Measurements from ENCODE around the gene DNAH11. TPM values are rescaled to one million over a fixed set of nuclear protein-coding genes. Genes with fewer than 3 reads are reported as not detected.

The DNAH11 gene
- total RNA-seq, 1 donor from 2014 or later = 3.4 TPM

DNA sequence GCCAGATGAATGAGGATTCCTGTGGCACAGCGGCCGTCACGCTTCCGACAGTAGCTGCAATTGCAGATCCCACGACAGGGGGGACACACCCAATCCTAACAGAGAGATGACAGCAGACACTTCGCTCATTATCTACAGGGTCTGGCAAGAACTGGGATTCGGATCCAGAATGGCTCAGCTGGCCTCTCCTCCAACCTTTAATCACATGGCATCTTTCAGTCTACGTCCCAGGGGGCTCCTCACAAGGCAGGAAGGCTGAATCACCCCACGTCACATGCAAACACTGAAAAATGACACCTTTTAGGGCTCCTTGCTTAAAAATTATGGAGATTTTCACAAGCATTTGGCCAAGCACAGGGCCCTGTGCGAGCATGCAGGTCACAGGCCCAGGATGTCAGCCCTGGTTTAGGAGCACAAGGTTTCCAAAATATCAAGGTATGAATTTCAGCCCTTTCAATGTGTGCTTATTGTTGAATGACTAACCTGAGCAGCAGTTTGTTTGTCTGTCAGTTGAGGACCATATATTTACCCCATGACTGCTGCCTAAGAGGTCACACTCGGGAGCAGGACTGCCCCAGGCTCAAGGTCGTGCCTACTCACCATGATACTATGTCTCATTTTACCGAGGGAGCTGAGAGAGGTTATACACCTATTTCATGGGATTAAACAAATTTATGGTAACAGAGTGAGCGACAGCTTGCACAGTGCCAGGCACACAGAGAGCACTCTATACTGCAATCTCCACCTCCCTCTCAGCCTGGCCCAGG, 360.4 kb downstream of the DNAH11 start:
- intact Hi-C loops (cut with DNase I) = no loop called here
- no peak overlapping the region for H3K27ac ChIP-seq

DNA sequence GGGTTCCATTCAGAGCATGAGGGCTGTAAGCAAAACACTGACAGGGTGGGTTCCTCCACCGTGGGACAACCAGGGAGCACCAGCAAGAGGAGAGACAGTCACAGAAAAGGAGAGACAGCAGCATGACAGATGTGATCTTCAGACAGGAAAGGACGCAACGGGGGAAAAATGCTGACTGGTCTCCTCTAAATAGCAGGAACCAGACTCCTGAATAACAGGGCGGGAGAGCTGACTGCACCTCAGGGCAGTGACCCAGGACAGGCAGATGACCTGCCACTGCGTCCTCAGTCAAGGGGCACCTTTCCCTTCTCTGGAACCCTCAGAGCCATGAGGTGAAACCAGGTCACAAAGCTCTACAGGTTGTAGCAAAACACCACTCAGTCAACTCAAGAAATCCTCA, 365.9 kb downstream of the DNAH11 start:
- DNase-seq = no peak
- TF ChIP-seq, protein P1, sequence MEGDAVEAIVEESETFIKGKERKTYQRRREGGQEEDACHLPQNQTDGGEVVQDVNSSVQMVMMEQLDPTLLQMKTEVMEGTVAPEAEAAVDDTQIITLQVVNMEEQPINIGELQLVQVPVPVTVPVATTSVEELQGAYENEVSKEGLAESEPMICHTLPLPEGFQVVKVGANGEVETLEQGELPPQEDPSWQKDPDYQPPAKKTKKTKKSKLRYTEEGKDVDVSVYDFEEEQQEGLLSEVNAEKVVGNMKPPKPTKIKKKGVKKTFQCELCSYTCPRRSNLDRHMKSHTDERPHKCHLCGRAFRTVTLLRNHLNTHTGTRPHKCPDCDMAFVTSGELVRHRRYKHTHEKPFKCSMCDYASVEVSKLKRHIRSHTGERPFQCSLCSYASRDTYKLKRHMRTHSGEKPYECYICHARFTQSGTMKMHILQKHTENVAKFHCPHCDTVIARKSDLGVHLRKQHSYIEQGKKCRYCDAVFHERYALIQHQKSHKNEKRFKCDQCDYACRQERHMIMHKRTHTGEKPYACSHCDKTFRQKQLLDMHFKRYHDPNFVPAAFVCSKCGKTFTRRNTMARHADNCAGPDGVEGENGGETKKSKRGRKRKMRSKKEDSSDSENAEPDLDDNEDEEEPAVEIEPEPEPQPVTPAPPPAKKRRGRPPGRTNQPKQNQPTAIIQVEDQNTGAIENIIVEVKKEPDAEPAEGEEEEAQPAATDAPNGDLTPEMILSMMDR (IDR thresholded peaks at IDR 0.05) = no peak
- H3K4me3 ChIP-seq = no peak overlapping the region
- H3K27me3 ChIP-seq = no peaks in the 10 kb centered on the region
- no peak for ATAC-seq
- no peaks in the 10 kb centered on the region for H3K4me1 ChIP-seq
- no peaks in the 10 kb centered on the region for H3K9me3 ChIP-seq
- intact Hi-C loops (cut with DNase I) = no loop called here
- peaks cover 39% of the 10 kb centered on the region for H3K36me3 ChIP-seq
- H3K27ac ChIP-seq = no peak overlapping the region

More for the DNA sequence above, 360.4 kb downstream of the DNAH11 start:
- no peaks in the 10 kb centered on the region for H3K4me1 ChIP-seq
- no peaks in the 10 kb centered on the region for H3K9me3 ChIP-seq
- ATAC-seq (no peak), DNase-seq (no peak)
- H3K36me3 ChIP-seq = peaks cover 57% of the 10 kb centered on the region
- H3K4me3 ChIP-seq = no peak overlapping the region
- H3K27me3 ChIP-seq = no peaks in the 10 kb centered on the region
- TF ChIP-seq, protein P1 (IDR thresholded peaks at IDR 0.05) = no peak

DNA sequence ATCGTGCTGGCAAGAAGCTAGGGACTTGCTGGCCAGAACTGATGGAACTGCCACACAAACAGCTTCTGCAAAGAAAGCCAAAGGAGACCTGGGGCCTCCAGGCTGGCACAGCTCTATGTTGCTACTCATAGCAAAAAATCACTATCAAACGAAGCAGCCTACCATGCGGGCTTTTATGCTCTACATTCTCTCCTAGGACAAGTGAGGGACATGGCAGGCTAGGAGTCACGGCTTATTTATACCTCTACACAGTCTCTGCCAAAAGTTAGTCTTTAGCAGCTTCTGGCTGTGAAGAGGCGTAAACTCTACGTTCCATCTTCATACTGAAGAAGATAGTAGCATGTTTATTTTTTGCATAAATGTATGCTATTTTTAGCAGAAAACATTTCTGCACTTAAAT, 367.4 kb downstream of the DNAH11 start:
- Histone ChIP-seq H3K27ac (no peak overlapping the region), H3K4me3 (no peak overlapping the region), H3K9me3 (no peaks in the 10 kb centered on the region), H3K27me3 (no peaks in the 10 kb centered on the region), H3K36me3 (peaks cover 35% of the 10 kb centered on the region), H3K4me1 (no peaks in the 10 kb centered on the region)
- DNase-seq (no peak), ATAC-seq (no peak)
- intact Hi-C loops (cut with DNase I) = no loop called here
- TF ChIP-seq, protein P1 (IDR thresholded peaks at IDR 0.05) = no peak

DNA sequence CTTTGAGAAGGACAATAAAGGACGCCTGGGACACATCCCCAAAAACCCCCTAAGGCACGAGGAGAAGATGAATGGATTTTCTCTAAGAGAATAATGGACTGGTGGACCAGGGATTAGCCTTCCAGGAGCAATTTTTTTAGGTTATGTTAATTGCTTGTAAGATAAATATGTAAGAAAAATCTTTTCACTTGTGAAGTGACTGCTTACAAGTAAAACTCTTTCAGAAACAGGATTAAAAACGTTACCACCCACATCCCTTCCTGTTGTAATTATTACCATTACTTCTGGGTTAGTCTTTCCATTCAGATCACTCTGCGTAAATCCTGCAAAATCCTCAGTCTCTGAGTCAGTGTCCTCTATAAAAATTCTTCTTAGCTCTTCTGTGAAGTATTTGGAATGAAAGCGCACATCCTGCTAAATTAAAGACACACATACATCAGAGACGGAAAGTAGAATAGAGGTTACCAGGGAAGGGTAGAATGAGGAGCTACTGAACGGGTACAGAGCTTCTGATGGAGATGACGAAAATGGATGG, 368.6 kb downstream of the DNAH11 start:
- TF ChIP-seq, protein P1 (IDR thresholded peaks at IDR 0.05) = no peak
- no peak for DNase-seq
- ATAC-seq = no peak
- H3K36me3 ChIP-seq = peaks cover 24% of the 10 kb centered on the region
- intact Hi-C loops (cut with DNase I) = no loop called here
- no peak overlapping the region for H3K4me3 ChIP-seq
- no peaks in the 10 kb centered on the region for H3K27me3 ChIP-seq
- no peaks in the 10 kb centered on the region for H3K9me3 ChIP-seq
- H3K4me1 ChIP-seq = no peaks in the 10 kb centered on the region
- H3K27ac ChIP-seq = no peak overlapping the region

DNA sequence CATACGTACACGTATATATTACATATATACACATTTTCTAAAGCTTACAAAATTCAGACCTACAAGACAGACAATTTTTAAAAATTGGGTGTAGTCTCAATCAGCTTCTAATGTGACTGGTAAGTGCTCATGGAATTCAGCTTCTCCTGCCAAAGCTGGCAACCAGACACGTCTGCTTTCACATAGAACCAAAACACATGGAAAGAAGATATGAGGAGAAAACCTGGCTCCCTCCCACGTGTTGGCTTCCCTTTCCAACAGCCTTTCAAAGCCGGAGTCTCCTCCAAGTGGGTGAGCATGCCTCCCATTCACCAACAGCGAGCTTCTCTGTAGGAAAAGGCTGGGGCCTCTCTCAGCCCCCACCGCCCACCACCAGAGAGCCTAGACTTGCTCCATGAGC, 369.5 kb downstream of the DNAH11 start:
- TF ChIP-seq, protein P1 (IDR thresholded peaks at IDR 0.05) = no peak
- H3K4me1 ChIP-seq = no peaks in the 10 kb centered on the region
- ATAC-seq (no peak), DNase-seq (no peak)
- no peak overlapping the region for H3K27ac ChIP-seq
- no peak overlapping the region for H3K4me3 ChIP-seq
- peaks cover 16% of the 10 kb centered on the region for H3K36me3 ChIP-seq
- H3K27me3 ChIP-seq = no peaks in the 10 kb centered on the region
- no peaks in the 10 kb centered on the region for H3K9me3 ChIP-seq
- intact Hi-C loops (cut with DNase I) = no loop called here

Measured in upper lobe of right lung (tissue), 1 donor.